H9 (cell line): ENCODE data around the gene NKAPD1. TPM values are rescaled to one million over a fixed set of nuclear protein-coding genes. Genes with fewer than 3 reads are reported as not detected.

ENCODE experiments used
- DNase-seq: peaks from one replicate; pipeline ENCODE4 v3.0.0-alpha.2; 2017
- H2AFZ ChIP-seq: one replicate; pipeline ENCODE4 v1.6.1; 2013; ENCODE audit warnings: mild to moderate bottlenecking, low read length, control low read depth, moderate library complexity
- H2AK5ac ChIP-seq: 2 replicates; pipeline ENCODE4 v1.6.1; 2013; ENCODE audit warnings: low read length, control low read depth, mixed read lengths; ENCODE audit not compliant: insufficient read length
- H2BK120ac ChIP-seq: one replicate; pipeline ENCODE4 v1.6.1; 2013; ENCODE audit warnings: low read depth, mild to moderate bottlenecking, low read length, control low read depth, inconsistent platforms; ENCODE audit not compliant: poor library complexity, severe bottlenecking
- H2BK12ac ChIP-seq: 2 replicates; pipeline ENCODE4 v1.6.1; 2013; ENCODE audit warnings: low read length, control low read depth, mixed read lengths, low read depth; ENCODE audit not compliant: insufficient read length
- H2BK15ac ChIP-seq: 2 replicates; pipeline ENCODE4 v1.6.1; 2013; ENCODE audit warnings: low read depth, low read length, control low read depth
- H2BK20ac ChIP-seq: one replicate; pipeline ENCODE4 v1.6.1; 2013; ENCODE audit warnings: low read depth, mild to moderate bottlenecking, low read length, control low read depth, inconsistent platforms; ENCODE audit not compliant: poor library complexity, severe bottlenecking
- H2BK5ac ChIP-seq: 2 replicates; pipeline ENCODE4 v1.6.1; 2013; ENCODE audit warnings: low read length, control low read depth, mixed read lengths; ENCODE audit not compliant: insufficient read length
- H3K14ac ChIP-seq: 2 replicates; pipeline ENCODE4 v1.6.1; 2013; ENCODE audit warnings: low read length, control low read depth; ENCODE audit not compliant: insufficient read depth
- H3K18ac ChIP-seq: 2 replicates; pipeline ENCODE4 v1.6.1; 2013; ENCODE audit warnings: low read depth, mild to moderate bottlenecking, mixed read lengths, low read length, control low read depth; ENCODE audit not compliant: insufficient read length
- H3K23ac ChIP-seq: 2 replicates; pipeline ENCODE4 v1.6.1; 2013; ENCODE audit warnings: low read length, control low read depth, mixed read lengths, low read depth; ENCODE audit not compliant: insufficient read length
- H3K23me2 ChIP-seq: 2 replicates; pipeline ENCODE4 v1.6.1; 2013; ENCODE audit warnings: low read depth, mild to moderate bottlenecking, mixed read lengths, low read length, control low read depth; ENCODE audit not compliant: insufficient read length, poor library complexity, severe bottlenecking
- H3K27ac ChIP-seq: 2 replicates; pipeline ENCODE4 v1.5.1; 2013; ENCODE audit warnings: low read length, control low read depth, mixed read lengths, low read depth; ENCODE audit not compliant: insufficient read length
- H3K27me3 ChIP-seq: 2 replicates; pipeline ENCODE4 v1.6.1; 2013; ENCODE audit warnings: low read length, control low read depth, inconsistent platforms; ENCODE audit not compliant: insufficient read depth
- H3K4ac ChIP-seq: 2 replicates; pipeline ENCODE4 v1.6.1; 2013; ENCODE audit warnings: low read depth, mild to moderate bottlenecking, control low read depth, inconsistent platforms, low read length, moderate library complexity
- H3K4me1 ChIP-seq: 2 replicates; pipeline ENCODE4 v1.6.1; 2013; ENCODE audit warnings: low read length, control low read depth, inconsistent platforms; ENCODE audit not compliant: insufficient read depth
- H3K4me2 ChIP-seq: 2 replicates; pipeline ENCODE4 v1.6.1; 2013; ENCODE audit warnings: low read length, control low read depth, mixed read lengths; ENCODE audit not compliant: insufficient read length, insufficient read depth
- H3K56ac ChIP-seq: 2 replicates; pipeline ENCODE4 v1.6.1; 2013; ENCODE audit warnings: low read depth, mild to moderate bottlenecking, mixed read lengths, low read length, control low read depth; ENCODE audit not compliant: insufficient read length
- H3K79me1 ChIP-seq: 2 replicates; pipeline ENCODE4 v1.6.1; 2013; ENCODE audit warnings: low read depth, mild to moderate bottlenecking, moderate library complexity, low read length, control low read depth, inconsistent platforms; ENCODE audit not compliant: insufficient read depth, poor library complexity, severe bottlenecking
- H3K79me2 ChIP-seq: 2 replicates; pipeline ENCODE4 v1.6.1; 2013; ENCODE audit warnings: low read length, control low read depth, inconsistent platforms; ENCODE audit not compliant: insufficient read depth
- H3K9ac ChIP-seq: 2 replicates; pipeline ENCODE4 v1.6.1; 2013; ENCODE audit warnings: low read length, control low read depth, mixed read lengths; ENCODE audit not compliant: insufficient read length; ENCODE audit errors: extremely low read depth
- H3K9me3 ChIP-seq: one replicate; pipeline ENCODE4 v1.6.1; 2013; ENCODE audit warnings: low read depth, low read length, inconsistent platforms; ENCODE audit not compliant: control insufficient read depth
- H3T11ph ChIP-seq: one replicate; pipeline ENCODE4 v1.6.1; 2013; ENCODE audit warnings: mild to moderate bottlenecking, low read length, control low read depth, inconsistent platforms
- H4K20me1 ChIP-seq: one replicate; pipeline ENCODE4 v1.6.1; 2013; ENCODE audit not compliant: control insufficient read depth, insufficient read length, insufficient read depth
- H4K5ac ChIP-seq: 2 replicates; pipeline ENCODE4 v1.6.1; 2013; ENCODE audit warnings: low read depth, mild to moderate bottlenecking, mixed read lengths, low read length, control low read depth; ENCODE audit not compliant: insufficient read length
- H4K8ac ChIP-seq: replicated peaks from 2 replicates; pipeline ENCODE4 v1.6.1; 2013; ENCODE audit warnings: low read length, control low read depth, mixed read lengths, low read depth; ENCODE audit not compliant: insufficient read length
- H4K91ac ChIP-seq: 2 replicates; pipeline ENCODE4 v1.6.1; 2013; ENCODE audit warnings: low read depth, mild to moderate bottlenecking, moderate library complexity, mixed read lengths, low read length, control low read depth; ENCODE audit not compliant: insufficient read length
- H3K27ac Mint-ChIP-seq, 3 experiments: 2 replicates in 2 of 3; 3 replicates in 1 of 3; pipeline ENCODE4 v1.8.0; 2020 to 2021; ENCODE audit warnings: mixed read lengths in 3 of 3, mild to moderate bottlenecking in 1 of 3, moderate library complexity in 1 of 3
- H3K27me3 Mint-ChIP-seq: 2 replicates; pipeline ENCODE4 v1.8.0; 2021; ENCODE audit warnings: low read depth, mild to moderate bottlenecking, moderate library complexity, mixed read lengths
- H3K36me3 Mint-ChIP-seq, 3 experiments: 2 replicates in 2 of 3; 3 replicates in 1 of 3; pipeline ENCODE4 v1.8.0; 2020 to 2021; ENCODE audit warnings: low read depth in 3 of 3, mixed read lengths in 3 of 3; ENCODE audit not compliant: insufficient read depth in 1 of 3
- H3K4me1 Mint-ChIP-seq, 2 experiments: 2 replicates each; pipeline ENCODE4 v1.8.0; 2020; ENCODE audit warnings: mixed read lengths in 2 of 2
- H3K4me3 Mint-ChIP-seq, 2 experiments: 2 replicates in 1 of 2; 3 replicates in 1 of 2; pipeline ENCODE4 v1.8.0; 2020 to 2021; ENCODE audit warnings: mild to moderate bottlenecking in 2 of 2, mixed read lengths in 2 of 2, moderate library complexity in 1 of 2
- H3K9me3 Mint-ChIP-seq, 2 experiments: 2 replicates in 1 of 2; 3 replicates in 1 of 2; pipeline ENCODE4 v1.8.0; 2020; ENCODE audit warnings: mild to moderate bottlenecking in 2 of 2, mixed read lengths in 2 of 2, moderate library complexity in 1 of 2
- CTCF ChIP-seq: fragments of 200-600 bp; sonication (generic); conservative IDR thresholded peaks from 3 replicates; pipeline ENCODE4 v1.8.0; 2021; ENCODE audit warnings: antibody characterized with exemption, mild to moderate bottlenecking
- WGBS: extraction: QIAGEN DNeasy Blood & Tissue Kit; methylation state at CpG from one replicate; pipeline ENCODE4 v1.1.7; 2013; ENCODE audit warnings: missing lambda C conversion rate, low lambda C conversion rate, mixed read lengths; ENCODE audit not compliant: insufficient read length; ENCODE audit errors: extremely low coverage; 5-methylcytosine and 5-hydroxymethylcytosine counted together
- total RNA-seq: library from RNA; stranded (reverse); gene quantifications from 2 replicates; pipeline ENCODE4 v1.2.1, GENCODE V29; 2021

Gene NKAPD1
- total RNA-seq, 1 experiment from 2014 or later, result 25.9 TPM

DNA sequence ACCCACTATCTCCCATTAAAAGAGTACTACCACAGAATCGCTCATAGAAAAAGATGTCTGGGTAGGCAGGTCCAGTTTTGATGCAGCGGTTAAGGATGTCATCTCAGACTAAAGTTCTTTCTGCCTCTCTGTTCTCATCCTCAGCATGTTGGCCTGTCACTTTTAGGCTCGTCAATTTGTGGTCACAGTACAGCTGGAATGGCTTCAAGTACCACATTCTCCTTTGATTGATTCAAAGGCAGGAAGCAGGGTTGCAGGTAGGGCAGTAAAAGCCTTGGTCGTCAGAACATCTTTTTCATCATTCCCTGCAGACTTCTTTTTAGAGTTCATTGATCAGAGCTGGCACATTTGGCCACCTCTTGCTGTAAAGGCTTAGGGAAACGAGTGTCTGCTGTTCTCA is 41.3 kb downstream of the NKAPD1 start:
- Histone ChIP-seq H2AFZ (no peak overlapping the region), H3K9me3 (no peaks in the 10 kb centered on the region), H3T11ph (no peak overlapping the region), H2BK15ac (no peak overlapping the region), H3K23ac (no peak overlapping the region), H3K27ac (no peak overlapping the region), H3K79me1 (no peaks in the 10 kb centered on the region), H3K9ac (no peak overlapping the region), H2BK12ac (no peak overlapping the region), H4K8ac (no peak overlapping the region), H3K4me2 (no peak overlapping the region), H3K4ac (no peak overlapping the region), H3K23me2 (no peaks in the 10 kb centered on the region), H3K56ac (no peak overlapping the region), H4K5ac (no peak overlapping the region), H2BK120ac (no peak overlapping the region), H3K4me1 (no peaks in the 10 kb centered on the region), H2BK5ac (no peak overlapping the region), H2BK20ac (no peak overlapping the region), H2AK5ac (no peak overlapping the region), H3K18ac (no peak overlapping the region), H3K14ac (no peak overlapping the region), H4K20me1 (no peaks in the 10 kb centered on the region), H3K27me3 (no peaks in the 10 kb centered on the region), H3K79me2 (no peaks in the 10 kb centered on the region), H4K91ac (no peak overlapping the region)
- H3K4me1 Mint-ChIP-seq, result no peaks in the 10 kb centered on the region
- peaks cover 1% of the 10 kb centered on the region; the same call in 1 of the 2 replicates for H3K27me3 Mint-ChIP-seq
- TF ChIP-seq CTCF, result no peak
- H3K27ac Mint-ChIP-seq, result no peak overlapping the region
- no peak for DNase-seq
- no CpG with 5 or more reads among the region's 5 CpGs for WGBS
- no peak overlapping the region for H3K4me3 Mint-ChIP-seq
- H3K9me3 Mint-ChIP-seq, result no peaks in the 10 kb centered on the region
- H3K36me3 Mint-ChIP-seq, result no peaks in the 10 kb centered on the region
